ENCODE measurements around the gene TRAF7.
"Not testable (repeated sequence)": the region's sequence is repeated elsewhere in the genome, so short reads cannot be mapped to it uniquely, and the experiment has no call there.

TRAF7 gene

DNA sequence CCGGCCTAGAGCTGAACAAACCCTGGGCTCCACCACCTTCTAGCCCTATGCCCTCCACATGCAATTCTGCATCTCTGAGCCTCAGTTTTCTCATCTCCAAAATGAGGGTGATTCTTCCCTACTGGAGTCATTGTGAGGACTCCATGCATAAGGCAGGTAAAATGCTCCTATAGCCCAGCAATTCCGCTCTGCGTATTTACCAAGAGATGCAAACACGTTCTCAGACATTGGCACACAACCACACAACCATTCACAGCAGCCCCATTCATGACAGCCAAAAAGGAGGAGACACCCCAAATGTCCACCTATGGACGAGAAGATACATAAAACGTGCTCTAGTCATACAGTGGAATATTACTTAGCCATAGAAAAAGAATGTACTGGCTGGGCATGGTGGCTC is 44.7 kb downstream of the TRAF7 start:
- DNase-seq (ENCODE audit: low spot score) = no peak

DNA sequence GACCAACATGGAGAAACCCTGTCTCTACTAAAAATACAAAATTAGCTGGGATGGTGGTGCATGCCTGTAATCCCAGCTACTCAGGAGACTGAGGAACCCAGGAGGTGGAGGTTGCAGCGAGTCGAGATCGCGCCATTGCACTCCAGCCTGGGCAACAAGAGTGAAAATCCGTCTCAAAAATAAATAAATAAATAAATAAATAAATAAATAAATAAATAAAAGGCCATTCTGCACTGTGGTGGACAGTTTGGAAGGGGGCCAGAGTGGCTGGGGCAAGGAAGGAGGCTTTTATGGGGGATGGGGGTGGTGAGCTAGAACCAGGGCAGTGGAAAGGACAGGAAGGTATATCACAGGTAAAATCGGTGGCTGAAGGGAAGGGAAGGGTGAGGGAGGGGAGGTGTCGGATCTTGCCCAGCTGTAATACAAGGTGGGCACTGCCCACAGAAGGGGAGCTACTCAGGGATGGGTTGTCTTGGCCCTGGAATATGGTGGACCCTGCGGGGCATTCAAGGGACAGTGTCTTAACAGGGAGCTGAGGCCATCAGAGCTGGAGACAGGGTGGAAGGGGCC is 47.6 kb downstream of the TRAF7 start:
- DNase-seq (ENCODE audit: low spot score) = not testable (repeated sequence)

DNA sequence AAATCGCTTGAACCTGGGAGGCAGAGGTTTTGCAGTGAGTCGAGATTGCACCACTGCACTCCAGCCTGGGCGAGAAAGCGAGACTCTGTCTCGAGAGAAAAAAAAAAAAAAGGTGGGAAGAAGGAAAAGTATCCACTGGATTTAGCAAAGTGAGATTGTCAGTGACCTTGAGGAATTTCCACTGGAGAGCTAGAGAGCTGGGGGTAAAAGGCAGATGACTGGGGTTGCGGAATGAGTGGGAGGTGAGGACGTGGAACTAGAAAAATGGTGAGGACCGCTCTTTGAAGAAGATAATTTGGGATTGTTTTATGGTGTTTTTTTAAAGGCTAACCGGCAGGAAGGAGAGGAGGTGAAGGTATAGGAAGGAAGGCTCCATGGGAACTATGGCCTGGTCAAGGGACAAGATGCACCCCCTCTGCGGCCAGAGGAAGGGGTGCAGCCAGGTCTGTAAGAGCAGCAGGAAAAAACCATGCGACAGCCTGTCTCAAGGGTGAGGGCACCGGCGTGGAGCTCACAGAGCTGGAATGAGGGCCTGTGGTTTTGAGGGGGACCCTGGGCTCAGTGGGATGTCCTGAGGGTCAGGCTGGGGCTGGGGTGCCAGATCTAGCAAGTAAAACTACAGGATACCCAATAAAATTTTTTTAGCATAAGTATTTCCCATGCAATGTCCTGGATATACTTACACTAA is 49.0 kb downstream of the TRAF7 start:
- no peak for DNase-seq (ENCODE audit: low spot score)

DNA sequence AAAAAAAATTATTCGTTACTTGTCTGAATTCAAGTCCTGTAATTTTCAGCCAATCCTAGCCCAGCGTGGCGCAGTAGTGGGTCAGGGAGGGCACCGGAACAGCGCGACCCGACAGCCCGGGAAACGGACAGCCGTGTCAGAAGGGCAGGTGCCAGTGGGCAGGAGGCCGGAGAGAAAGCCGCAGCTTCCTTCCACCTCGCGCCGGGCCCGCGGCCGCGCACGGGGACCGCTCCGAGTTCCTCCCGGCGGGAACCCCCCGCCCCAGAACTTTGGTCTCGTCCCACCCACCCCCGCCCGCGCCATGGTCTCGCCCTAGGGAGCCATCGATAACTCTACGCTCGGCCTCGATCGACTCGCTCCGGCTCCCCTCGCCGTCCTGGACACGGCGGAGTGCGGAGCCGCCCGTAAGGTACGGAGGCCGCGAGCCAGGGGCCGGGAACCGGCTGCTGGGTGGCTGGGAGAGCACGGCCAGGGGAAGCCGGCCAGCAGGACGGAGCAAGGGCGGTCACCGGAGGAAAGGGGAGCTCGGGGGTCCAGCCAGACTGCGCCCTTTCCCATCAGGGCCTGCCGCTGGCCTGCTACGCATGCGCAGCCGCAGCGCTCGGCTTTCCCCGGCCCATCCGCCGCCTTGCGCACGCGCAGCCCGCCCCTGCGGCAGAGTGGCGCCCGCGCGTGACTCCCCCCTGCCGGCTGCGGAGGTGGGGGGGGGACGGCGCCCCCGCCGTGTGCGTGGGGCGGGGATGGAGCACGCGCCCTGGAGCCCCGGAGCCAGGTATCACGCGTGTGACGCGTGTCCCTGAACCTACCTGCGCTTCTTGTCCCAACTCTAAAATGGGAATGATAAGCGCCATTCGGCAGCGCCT is 49.8 kb downstream of the TRAF7 start, which contains the start of gene MLST8:
Gene MLST8 (plus strand): TSS at position 351 of the 863 bp plus-strand sequence. CDS start 632 bp downstream, outside the sequence.
- peak; percentile 100 for DNase-seq (ENCODE audit: low spot score)

DNA sequence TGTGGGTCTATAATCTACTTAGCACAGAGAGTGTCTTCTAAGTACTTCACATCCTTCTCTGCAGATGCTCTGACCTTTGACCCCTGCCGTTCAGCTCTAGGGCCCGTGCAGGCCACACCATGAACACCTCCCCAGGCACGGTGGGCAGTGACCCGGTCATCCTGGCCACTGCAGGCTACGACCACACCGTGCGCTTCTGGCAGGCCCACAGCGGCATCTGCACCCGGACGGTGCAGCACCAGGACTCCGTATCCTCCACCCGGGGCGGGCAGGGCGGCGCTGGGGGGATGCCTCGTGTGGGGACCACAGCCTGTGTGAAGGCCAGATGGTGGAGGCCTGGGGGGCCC is 50.4 kb downstream of the TRAF7 start:
- DNase-seq (ENCODE audit: low spot score) = no peak

DNA sequence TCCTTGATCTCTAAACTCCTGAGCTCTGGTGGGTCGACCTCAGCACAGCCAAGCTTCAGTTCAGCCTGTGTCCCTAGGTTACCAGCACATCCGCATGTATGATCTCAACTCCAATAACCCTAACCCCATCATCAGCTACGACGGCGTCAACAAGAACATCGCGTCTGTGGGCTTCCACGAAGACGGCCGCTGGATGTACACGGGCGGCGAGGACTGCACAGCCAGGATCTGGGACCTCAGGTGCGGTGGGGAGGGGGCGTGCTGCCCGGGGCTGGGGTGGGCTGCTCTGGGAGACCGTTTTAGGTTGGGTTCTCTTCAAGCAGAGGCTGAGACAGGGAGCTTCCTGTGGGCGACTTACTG is 50.8 kb downstream of the TRAF7 start:
- DNase-seq (ENCODE audit: low spot score) = no peak

DNA sequence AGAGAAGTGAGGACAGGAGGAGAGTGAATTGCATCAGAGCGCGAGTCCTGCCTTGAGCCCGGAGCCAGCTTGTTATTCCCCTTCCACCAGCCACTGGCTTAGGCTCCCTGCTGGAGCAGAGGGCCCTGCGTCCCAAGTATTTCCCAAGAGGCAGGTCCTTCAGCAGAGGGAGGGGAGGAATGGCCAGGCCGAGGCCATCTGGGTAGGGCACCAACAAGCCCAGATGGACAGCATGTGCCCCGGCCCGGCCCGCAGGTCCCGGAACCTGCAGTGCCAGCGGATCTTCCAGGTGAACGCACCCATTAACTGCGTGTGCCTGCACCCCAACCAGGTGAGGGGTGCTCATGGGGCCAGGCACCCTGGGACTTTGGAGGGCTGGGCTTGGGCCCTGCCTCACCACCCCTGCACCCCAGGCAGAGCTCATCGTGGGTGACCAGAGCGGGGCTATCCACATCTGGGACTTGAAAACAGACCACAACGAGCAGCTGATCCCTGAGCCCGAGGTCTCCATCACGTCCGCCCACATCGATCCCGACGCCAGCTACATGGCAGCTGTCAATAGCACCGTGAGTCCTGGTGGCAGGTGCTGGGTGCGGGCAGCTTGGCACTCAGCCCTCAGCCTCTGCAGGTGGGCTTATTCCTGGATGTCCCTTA is 51.3 kb downstream of the TRAF7 start:
- no peak for DNase-seq (ENCODE audit: low spot score)

DNA sequence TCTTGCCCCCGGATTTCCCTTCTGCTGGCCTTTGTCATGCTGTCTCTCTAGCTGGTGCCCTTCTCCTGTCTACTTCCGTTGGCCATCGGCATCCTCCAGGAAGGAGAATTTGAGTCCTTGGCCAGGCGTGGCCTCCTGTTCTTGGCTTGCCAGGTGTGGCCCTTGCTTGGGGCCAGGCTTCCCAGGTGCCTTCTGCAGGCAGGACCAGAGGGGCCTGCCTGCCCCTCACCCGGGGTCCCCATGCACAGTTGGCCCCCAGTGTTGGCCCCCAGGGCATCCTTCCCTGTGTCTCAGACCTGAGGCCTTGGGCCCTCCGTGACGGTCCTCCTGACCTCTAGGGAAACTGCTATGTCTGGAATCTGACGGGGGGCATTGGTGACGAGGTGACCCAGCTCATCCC is 52.3 kb downstream of the TRAF7 start:
- DNase-seq (ENCODE audit: low spot score) = no peak

DNA sequence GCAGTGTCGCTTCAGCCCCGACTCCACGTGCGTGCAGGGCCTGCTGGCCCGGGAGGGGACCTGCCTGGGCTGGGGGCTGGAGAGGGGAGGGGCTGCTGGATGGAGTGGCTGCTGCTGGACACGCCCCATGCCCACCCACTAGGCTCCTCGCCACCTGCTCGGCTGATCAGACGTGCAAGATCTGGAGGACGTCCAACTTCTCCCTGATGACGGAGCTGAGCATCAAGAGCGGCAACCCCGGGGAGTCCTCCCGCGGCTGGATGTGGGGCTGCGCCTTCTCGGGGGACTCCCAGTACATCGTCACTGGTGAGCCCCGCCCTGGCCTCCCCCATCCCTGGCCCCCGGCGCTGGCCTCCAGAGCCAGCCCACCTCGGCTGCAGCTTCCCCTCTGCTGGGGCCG is 52.7 kb downstream of the TRAF7 start:
- no peak for DNase-seq (ENCODE audit: low spot score)

DNA sequence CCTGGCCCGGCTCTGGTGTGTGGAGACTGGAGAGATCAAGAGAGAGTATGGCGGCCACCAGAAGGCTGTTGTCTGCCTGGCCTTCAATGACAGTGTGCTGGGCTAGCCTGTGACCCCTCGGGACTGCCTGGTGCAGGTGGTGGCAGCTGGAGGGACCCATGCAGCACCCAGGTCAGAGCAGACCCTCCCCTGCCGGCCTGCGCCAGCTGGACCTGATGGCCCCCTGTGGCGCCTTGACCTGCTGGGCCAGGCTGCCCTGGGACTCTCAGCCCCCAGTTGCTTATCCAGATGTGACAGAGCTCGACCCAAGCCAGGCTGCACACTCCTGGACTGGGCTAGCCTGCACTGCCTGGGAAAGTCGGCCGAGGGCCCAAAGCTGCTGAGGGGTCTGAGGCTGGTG is 53.2 kb downstream of the TRAF7 start:
- DNase-seq (ENCODE audit: low spot score) = no peak

DNA sequence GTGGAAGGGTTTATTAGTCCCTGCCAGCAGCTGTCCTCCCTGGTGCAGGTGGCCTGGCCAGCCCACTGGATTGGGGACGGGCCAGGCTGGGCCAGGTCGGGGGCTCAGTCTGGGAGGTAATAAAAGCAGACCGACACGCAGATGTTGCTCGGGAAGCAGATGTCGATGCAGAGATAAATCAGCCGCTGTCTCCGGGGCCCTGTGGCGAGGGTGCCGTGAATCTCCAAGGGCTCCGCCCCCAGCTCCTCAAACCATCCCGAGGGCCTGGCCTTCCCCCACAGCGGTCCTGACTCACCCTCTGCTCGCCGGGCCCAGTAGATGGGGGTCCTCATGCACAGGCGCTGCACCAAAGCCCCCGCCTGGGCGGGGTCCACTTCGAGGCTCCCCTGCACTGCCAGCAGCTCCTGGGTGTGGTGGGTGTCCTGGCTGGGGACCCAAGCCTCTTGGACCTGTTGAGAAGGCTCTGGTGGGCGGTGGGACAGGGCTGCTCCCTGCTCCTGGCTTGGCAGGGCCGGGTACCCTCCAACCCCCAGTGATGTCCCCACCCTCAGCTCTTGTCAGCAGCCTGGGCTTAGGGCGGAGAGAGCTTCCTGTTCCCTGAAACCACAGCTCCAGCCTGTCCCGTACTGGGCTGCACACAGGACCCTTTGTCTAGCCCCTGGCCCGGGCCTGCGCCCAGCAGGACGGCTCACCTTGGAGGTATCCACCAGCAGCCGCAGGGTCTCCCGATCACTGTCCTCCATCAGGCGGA is 53.9 kb downstream of the TRAF7 start:
- no peak for DNase-seq (ENCODE audit: low spot score)

DNA sequence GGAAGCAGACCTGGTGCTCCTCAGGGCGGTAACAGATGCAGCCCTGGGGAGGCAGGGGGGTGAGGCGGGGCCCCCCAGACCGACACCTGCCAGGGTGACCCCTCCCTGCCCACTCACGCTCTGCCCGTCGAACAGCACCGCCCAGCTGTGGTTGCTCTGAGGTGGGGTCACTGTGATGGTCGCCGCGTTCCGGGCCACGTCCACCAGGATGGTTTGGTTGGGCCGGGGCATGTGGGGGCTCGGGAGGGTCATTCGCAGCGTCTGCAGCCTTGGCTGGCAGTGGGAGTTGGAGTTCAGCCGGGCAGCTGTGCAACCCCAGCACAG is 54.4 kb downstream of the TRAF7 start:
- DNase-seq (ENCODE audit: low spot score) = no peak

DNA sequence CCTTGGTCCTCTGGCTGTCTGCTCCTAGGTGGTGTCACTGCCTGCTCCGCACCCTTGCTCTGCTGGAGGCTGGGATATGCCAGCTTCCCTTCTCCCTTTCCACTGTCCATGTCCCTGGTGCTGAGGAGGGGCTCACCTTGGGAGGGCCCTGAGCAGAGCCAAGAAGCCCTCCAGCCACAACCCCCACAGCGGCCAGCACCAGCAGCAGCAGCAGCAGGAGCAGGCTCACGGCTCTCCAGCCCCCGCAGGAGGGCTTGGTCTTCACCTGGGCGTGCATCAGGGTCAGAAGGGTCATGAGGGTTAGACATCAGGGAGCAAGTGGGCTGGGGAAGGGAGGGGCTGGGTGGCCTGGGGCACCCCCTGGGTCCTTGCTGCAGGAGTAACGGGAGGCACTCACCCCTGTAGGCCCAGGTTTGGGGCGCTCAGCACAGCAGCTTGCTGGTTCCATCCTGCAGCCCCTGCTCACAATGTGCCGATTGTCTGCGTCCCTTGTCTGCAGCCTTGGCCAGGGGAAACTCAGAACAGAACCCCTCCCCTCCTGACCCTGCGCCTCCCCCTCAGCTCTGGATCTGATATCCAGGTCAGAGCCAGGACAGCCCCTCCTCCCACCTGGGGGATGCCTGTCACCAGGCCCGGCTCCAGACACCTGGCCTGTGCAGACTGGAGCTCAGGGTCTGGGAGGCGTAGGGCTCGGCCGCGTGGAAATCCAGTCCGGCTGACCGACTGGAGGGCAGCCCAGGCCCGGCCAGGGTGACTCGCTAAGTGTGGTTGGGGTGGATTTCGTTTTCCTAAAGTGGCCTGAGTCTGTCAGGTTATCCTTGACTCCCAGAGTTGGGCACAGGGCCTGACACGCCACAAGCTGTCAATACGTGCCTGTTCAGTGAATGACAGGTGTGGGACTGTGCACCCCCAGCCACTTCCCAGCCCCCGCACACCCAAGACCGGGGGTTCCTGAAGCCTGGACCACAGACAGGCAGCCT is 55.1 kb downstream of the TRAF7 start, which contains the start of gene BRICD5:
Gene BRICD5 (minus strand): TSS at position 478 of the 980 bp plus-strand sequence. CDS start 30 bp downstream, at position 448.
- no peak for DNase-seq (ENCODE audit: low spot score)

DNA sequence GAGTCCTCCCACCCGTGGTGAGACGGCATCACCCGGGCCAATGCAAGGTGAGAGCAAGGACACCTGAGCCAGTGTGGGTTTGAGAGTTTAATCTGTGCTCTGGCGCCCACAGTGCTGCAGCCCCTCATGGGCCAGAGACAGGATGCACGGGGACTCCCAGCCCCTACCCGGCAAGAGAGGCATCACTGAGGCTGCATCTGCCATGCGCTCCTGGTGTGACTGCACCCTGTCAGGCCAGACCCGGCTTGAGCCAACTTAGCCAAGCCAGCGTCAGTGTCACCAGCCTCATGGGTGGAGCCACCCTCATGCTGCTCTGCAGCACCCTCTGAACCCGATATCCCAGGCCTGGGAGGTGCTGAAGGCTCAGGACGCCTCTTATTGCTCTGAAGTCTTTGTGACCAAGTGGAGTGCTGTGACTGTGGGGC is 56.4 kb downstream of the TRAF7 start:
- DNase-seq (ENCODE audit: low spot score) = no peak

DNA sequence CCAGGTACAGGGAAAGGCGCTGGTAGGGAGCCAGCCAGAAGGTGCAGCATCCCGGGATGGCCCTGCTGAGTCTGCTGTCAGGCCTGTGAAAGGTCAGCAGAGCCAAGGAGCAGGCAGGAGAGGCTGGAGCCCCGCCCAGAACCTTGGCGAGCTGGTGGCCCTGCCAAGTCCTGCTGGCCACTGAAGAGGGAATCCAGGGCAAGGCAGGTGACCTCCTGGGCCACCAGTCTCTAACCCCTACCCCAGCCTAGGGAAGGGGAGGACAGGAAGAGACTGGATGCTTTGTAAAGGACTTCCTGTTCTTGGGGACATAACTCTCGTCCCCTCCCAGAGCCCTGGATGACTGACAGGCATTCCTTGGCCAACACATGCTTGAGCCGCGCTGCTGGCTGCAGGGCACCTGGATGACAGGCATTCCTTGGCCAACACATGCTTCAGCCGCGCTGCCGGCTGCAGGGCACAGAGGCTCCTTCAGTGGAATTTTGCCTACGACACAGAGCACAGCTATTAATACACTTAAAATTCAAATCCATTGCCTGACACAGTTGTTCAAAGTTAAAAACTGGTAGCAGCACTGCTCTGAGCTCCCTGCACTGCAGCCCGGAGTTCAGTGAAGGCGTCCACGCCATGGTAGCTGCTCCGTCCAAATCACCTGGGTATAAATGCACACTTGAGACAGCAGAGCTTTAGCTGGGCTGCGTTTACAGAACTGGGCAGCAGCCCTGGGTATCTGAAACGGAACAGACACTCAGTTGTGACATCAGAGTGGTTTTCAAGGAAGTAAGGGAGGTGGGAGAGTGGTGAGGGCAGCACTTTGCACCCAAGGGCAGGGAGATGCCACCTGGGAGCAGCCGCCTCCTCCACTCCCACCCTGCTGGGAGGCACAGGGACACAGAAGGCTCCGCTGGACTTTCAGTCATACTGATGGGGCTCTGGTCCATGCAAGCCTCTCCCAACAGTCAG is 57.1 kb downstream of the TRAF7 start:
- no peak for DNase-seq (ENCODE audit: low spot score)

DNA sequence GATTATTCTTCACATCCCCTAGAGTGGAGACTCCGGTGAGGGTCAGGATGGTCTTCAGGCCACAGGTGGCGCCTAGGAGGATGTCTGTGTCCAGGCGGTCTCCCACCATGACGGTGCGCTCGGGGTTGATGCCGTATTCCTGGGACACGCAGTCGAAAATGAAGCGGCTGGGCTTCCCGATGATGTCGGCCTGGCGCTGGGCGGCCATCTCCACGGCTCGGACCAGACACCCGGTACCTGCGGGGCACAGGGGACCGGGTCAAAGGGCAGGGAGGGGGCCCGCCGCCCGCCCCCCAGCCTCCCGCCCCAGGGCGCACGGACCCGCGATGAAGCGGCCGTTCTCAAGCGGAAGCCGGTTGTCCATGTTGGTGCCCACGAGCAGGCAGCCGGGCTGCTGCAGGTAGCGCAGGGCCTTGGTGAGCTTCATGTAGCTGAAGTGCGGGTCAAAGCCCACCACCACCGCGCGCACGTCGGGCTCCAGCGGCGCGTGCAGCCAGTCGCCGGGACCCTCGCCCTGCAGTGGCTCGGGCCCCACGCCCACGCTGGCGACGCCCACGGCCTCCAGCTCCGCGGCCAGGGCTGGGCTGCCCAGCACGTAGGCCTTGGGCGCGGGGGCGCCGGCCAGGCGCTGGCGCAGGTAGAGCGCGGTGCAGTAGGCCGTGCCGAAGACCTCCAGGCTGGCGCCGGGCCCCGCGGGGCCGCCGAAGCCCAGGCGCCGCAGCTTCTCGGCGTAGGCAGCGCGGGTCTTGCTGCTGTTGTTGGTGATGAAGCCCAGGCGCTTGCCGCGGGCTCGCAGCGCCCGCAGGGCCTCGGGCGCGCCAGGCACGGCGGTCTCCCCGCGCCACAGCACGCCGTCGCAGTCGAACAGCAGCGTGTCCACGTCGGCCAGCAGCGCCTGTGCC is 58.5 kb downstream of the TRAF7 start:
- DNase-seq (ENCODE audit: low spot score) = no peak

DNA sequence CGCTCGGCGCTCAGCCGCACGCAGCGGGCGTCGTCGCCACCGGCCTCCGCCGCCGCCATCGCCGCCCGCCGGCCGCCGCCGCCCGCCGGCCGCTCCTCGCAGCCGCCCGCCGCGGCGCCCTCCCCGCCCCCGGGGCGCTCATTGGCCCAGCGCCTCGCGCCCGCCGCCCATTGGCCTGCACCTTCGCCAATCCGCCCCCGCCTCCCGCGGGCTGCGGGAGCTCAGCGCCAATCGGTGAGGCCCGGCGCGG is 59.1 kb downstream of the TRAF7 start, which contains the start of gene PGP:
Gene PGP (minus strand): TSS at position 122 of the 250 bp plus-strand sequence. CDS start 63 bp downstream, at position 59.
- no peak for DNase-seq (ENCODE audit: low spot score)

DNA sequence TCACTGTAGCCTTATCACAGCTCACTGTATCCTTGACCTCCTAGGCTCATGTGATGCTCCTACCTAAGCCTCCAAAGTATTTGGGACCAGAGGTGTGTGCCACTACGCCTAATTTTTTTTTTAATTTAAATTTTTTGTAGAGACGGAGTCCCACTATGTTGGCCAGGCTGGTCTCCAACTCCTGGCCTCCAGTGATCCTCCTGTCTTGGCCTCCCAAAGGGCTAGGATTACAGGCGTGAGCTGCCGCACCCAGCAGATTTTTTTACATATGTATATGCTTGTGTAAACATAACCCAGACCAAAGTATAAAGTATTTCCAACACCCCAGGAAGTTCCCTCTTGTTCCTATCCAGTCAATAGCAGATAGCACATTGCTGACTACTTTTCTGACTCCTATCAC is 60.7 kb downstream of the TRAF7 start:
- no peak for DNase-seq (ENCODE audit: low spot score)
